GM20431 (cell line): ENCODE data around the gene WWP2.
"Not testable (repeated sequence)": the region's sequence is repeated elsewhere in the genome, so short reads cannot be mapped to it uniquely, and the experiment has no call there.

Experiments used
- in situ Hi-C: fragments of 300-500 bp; cut with MseI, MboI; formaldehyde crosslinking; loops from one replicate; pipeline ENCODE4 v1.15.0; 2020; ENCODE audit warnings: low sequenced_read_pairs; ENCODE audit not compliant: unreplicated experiment

WWP2 gene

DNA sequence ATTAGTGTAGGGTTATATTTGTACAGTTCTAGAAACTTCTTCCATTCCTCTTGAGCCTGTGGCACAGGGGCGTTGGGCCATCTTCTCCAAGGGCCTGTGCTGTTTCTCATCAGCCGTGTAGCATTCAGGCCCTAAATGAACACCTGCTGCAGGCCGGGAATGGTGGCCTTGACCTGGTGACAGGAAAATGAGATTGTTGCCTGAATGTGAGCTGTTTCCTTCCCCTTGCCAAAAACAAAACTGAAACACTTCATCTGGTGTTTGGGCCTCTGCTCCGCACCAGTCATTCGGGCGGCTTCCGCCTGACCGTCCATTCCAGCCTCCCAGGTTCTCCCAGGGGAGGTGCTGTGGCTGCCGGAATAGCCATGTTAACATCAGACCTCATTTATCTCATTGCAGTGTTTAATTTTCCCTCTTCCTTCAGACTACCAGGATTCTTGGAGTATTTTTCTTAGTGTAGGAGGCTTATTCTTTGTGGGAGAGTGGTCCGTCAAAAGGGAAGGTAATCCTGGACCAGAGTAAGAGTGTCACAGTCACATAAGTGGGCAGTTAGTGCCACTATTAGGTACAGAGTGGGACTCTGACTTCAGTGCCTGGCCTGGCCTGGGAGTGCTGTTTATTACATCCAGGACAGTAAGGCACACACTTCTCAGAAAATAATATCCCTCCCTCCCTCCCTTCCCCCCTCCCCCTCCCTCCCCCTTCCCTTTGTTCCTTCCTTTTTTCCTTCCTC is 61.9 kb downstream of the WWP2 start:
- in situ Hi-C loops: no loop called here

DNA sequence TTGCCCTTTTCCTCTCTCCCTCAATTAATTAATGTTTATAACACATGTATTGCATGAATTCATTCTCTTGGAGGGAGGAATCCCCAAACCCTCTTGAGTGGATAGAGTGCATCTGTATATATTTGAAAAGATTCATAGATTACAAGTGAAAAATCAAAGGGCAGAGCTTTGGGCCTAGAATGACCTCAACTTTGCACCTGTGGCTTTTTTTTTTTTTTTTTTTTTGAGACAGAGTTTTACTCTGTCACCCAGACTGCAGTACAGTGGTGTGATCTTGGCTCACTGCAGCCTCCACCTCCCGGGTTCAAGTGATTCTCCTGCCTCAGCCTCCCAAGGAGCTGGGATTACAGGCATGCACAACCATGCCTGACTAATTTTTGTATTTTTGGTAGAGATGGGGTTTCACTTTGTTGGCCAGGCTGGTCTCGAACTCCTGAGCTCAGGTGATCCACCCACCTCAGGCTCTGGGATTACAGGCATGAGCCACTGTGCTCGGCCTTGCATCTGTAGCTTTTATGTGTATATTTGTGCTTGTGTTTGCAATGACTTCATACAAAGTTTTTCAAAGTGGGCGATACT is 62.5 kb downstream of the WWP2 start:
- in situ Hi-C loops: not testable (repeated sequence)

GRCh38 chr16:69827524-69827923 is 65.4 kb downstream of the WWP2 start:
- in situ Hi-C loops: no loop called here

DNA sequence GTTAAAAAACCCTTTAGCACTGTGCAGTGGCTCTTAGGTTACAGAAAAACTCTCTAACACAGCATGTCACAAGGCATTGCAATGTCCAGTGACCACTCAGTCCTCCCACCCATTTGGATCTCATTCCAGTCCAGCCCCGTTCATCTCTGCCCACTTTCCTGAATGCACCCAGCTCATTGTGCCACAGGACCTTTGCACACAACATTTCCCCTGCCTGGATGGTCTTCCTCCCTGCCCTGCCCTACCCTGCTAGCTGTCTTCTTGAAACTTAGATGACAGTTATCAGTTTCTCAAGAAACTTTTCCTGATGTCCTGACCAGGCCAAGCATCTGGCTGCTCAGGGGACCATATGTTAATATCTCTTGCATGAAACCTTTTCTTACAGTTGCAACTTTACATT is 67.2 kb downstream of the WWP2 start:
- in situ Hi-C loops: no loop called here

- in situ Hi-C loops: no loop called here
Measured at GRCh38 chr16:69830146-69830533, 68.0 kb downstream of the WWP2 start.

DNA sequence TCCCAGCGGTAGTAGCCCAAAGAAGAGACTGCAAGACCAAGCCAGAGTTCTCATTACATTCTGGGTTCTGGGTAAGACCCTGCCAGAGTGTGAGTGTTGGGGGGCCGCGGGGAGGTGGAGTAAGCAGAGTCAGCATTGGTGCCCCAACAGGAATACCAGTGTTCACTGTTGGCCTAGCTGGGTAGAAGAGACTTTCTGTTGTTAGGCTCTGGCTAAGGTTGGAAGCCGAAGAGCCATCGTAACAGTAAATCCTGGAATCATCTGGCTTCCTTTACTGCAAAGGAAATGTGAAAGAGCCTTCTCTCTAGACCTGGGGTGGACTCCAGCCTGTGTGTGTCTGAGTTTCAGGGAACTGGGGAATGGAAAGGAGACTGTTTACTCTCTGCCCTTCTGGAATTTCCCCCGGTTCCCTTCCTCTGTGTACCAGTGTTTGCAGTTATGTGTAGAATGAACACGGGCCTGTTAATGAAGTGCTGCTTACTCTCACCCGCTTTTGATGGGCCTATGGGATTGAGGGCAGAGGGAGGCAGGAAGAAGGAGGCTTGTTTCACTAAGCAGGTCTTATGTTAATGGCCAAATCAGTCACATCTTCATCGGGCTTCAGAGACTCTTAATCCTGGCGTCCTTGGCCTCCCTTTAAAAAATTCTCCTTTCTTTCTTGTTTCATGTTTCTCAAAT is 68.5 kb downstream of the WWP2 start:
- in situ Hi-C loops: no loop called here

DNA sequence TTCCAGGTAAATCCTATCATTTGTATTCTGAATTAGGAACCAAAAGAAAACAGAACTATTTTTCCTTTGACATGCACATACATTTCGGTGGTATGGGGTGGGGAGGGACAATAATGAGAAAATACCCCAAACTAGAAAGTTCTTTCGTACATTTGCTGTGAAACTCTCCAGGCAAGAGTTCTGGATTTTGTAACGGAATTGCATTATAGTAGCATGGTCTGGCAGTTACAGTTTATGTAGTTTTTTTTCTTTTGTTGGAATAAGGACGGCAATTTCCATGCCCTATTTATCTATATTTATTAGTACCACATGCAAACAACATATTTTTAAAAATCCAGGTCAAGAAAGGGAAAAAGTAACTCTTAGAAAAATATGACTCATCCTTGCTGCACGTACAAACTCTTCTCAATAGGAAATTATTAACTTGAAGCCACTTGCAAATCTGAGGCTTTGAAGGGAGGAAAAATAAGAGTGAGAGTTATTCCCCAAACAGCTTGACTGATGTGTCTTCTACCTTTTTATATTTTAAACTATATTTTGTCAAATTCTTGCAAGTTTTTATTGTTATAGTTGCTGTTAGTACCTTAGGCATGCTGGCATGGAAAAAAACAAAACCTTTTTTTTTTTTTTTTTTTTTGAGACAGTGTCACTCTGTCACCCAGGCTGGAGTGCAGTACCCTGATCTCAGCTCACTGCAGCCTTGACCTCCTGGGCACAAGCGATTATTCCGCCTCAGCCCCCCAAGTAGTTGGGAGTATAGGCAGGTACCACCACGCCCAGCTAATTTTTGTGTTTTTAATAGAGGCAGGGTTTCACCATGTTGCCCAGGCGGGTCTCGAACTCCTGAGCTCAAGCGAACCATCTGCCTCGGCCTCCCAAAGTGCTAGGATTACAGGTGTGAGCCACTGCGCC is 69.3 kb downstream of the WWP2 start:
- in situ Hi-C loops: no loop called here

- in situ Hi-C loops: no loop called here
Measured at GRCh38 chr16:69833357-69834282, 71.5 kb downstream of the WWP2 start.

- in situ Hi-C loops: no loop called here
Measured at GRCh38 chr16:69834807-69835466, 72.8 kb downstream of the WWP2 start.

- in situ Hi-C loops: no loop called here
Measured at GRCh38 chr16:69836257-69836656, 74.1 kb downstream of the WWP2 start.

DNA sequence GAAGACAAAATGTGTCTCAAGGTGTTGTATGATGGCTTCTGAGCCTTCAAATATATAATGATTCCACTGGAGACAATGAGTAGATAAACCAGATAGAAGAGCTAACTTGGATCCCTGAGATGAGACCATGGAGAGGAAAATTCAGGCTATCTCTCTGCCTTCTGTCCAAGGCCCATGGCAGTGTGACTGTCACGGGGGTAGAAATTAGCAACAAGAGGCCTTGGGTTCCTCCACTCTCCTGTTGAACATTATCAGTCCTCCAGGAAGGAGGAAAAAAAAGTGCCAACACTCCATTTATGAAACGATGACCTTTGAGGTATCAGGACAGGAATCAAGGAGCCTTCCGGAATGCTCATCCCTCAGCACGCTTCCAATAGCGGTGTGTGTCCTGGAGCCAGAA is 75.2 kb downstream of the WWP2 start:
- in situ Hi-C loops: no loop called here

GRCh38 chr16:69838489-69838888 is 76.4 kb downstream of the WWP2 start:
- in situ Hi-C loops: no loop called here

DNA sequence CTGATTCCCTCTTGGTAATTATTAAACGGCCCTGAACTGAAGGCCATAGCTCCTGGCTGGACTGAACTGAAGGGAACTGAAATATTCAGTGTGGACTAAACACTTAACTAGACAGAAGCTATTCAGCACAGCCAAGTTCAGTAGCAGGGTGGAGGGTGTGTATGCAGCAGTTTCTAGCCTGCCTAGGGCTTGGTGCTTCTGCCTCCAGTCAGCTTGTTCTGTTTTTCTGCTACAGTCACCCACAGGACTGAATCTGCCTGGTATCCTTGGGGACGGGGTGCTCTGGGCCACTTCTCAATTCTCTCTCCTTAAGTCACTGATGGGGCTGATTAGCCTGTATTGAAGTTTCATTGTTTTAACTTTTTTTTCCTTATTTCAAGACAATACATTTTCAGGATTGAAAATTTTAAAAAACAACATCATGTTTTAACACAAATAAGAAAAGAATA is 77.1 kb downstream of the WWP2 start:
- in situ Hi-C loops: no loop called here

- in situ Hi-C loops: loop anchor here (10.0 kb wide), 1 partner anchor 55 kb away; no protein-coding TSS in a partner anchor
Measured at GRCh38 chr16:69839798-69840409, 77.8 kb downstream of the WWP2 start.

GRCh38 chr16:69840975-69841374 is 78.8 kb downstream of the WWP2 start:
- in situ Hi-C loops: loop anchor here (10.0 kb wide), 1 partner anchor 54 kb away; no protein-coding TSS in a partner anchor

DNA sequence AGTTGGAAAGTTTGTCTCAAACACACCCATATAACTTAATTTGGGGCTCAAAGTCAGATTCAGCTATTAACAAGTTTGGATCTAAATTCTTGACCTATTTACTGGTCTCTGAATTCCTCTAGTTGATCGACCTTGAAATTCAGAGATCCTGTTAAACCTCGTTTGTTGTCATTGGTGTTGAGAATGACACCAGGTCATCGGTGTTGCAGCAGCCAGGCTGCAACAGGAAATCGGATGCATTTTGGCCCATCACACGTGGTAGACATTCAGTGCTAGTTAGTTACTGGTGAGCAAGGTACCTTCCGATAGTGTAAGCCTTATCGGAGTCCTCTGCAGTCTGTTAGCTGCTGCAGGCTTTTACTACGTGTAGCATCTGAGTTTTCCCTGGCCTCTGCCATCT is 82.3 kb downstream of the WWP2 start:
- in situ Hi-C loops: loop anchor here (10.0 kb wide), 1 partner anchor 50 kb away; no protein-coding TSS in a partner anchor

GRCh38 chr16:69845181-69845580 is 83.0 kb downstream of the WWP2 start:
- in situ Hi-C loops: loop anchor here (10.0 kb wide), 1 partner anchor 50 kb away; no protein-coding TSS in a partner anchor

DNA sequence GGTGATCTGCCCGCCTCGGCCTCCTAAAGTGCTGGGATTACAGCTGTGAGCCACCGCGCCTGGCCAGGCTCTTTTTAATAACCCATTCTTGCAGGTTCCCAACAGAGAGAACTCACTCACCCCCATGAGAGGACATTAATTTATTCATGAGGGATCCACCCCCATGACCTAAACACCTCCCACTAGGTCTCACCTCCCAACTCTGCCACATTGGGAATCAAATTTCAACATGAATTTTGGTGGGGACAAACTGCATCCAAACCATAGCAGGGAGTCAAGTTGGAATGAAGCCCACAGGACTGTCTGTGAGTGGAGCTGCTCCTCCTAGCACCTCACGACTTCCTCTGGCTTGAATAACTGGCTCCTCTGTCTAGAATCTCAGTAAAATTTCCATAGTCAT is 85.5 kb downstream of the WWP2 start:
- in situ Hi-C loops: loop anchor here (10.0 kb wide), 1 partner anchor 47 kb away; no protein-coding TSS in a partner anchor
